Ovary (tissue), 9 donors: Measurements from ENCODE around the gene FTL. TPM values are rescaled to one million over a fixed set of nuclear protein-coding genes. Genes with fewer than 3 reads are reported as not detected.

ENCODE experiments used
- DNase-seq, 5 donors: peaks; one replicate each; pipeline ENCODE4 v3.0.0-alpha.2; 2019 to 2020
- H3K27ac ChIP-seq, 2 donors: fragments of 200-600 bp; one replicate each; pipeline versions ENCODE4 v1.5.1 to v1.8.0; 2019 to 2022
- H3K27me3 ChIP-seq: fragments of 200-600 bp; one replicate; pipeline ENCODE4 v1.8.0; 2022
- H3K36me3 ChIP-seq: fragments of 200-600 bp; sonication (generic); one replicate; pipeline ENCODE4 v1.5.1; 2019
- H3K4me1 ChIP-seq: one replicate; pipeline ENCODE4 v1.8.1; 2013; ENCODE audit warnings: mild to moderate bottlenecking, moderate library complexity; ENCODE audit not compliant: insufficient read depth
- H3K4me3 ChIP-seq: fragments of 200-600 bp; sonication (generic); one replicate; pipeline ENCODE4 v1.5.1; 2017
- H3K9me3 ChIP-seq, 2 donors: fragments of 200-600 bp in 1 of 2; sonication (generic) in 1 of 2; one replicate each; pipeline versions ENCODE4 v1.5.1 to v1.8.1; 2013 to 2019; ENCODE audit warnings: mild to moderate bottlenecking in 1 of 2, moderate library complexity in 1 of 2
- CTCF ChIP-seq, 3 donors: fragments of 450-650 bp in 2 of 3; fragments of 200-600 bp in 1 of 3; IDR thresholded peaks; one replicate each; pipeline versions ENCODE4 v1.5.1 to v1.8.0; 2016 to 2022; ENCODE audit warnings: antibody characterized with exemption in 3 of 3, mild to moderate bottlenecking in 1 of 3
- EP300 ChIP-seq: sonication (generic); formaldehyde crosslinking; IDR thresholded peaks from one replicate; pipeline ENCODE4 v1.6.1; 2017; ENCODE audit warnings: antibody characterized with exemption
- POLR2A ChIP-seq: fragments of 450-650 bp; IDR thresholded peaks from one replicate; pipeline ENCODE4 v1.6.1; 2017; ENCODE audit warnings: antibody characterized with exemption, mild to moderate bottlenecking, moderate library complexity
- WGBS, 3 donors: extraction: QIAGEN DNeasy Blood & Tissue Kit in 1 of 3; methylation state at CpG; one replicate each; pipeline versions ENCODE4 v1.1.5 to v1.1.7; 2013 to 2017; 5-methylcytosine and 5-hydroxymethylcytosine counted together
- intact Hi-C, 4 donors: fragments of 100-400 bp; cut with DNase I; formaldehyde crosslinking; loops; one replicate each; pipeline versions ENCODE4 v1.11.0 to v1.15.1; 2022 to 2023
- microRNA-seq, 3 donors: library from miRNA; unstranded; fragments of <30 nt; microRNA quantifications; one replicate each; pipeline versions ENCODE4 to v1.2.0, GENCODE V29; 2019 to 2020
- polyA plus RNA-seq, 2 donors: library from polyadenylated mRNA; stranded (reverse); fragments of 200-250 nt in 1 of 2; fragments of 350-450 nt in 1 of 2; fragmentation: Illumina TruSeq in 1 of 2; extraction: RNeasy Lipid Tissue Mini Kit (QIAGEN cat#74804) in 1 of 2; gene quantifications; one replicate each; pipeline ENCODE4 v1.2.3, GENCODE V29; 2013 to 2014
- small RNA-seq: library from RNA; depleted of rRNA; stranded (forward); fragments of <200 nt; gene quantifications from one replicate; pipeline ENCODE3, GENCODE V24; 2016
- total RNA-seq, 7 donors: library from RNA; depleted of rRNA in 2 of 7; stranded (reverse); fragments of >200 nt in 2 of 7; fragmentation: NEBNext Ultra II Directional in 3 of 7; extraction: Animal tissue kit (Norgen Biotek cat#: 25700) in 3 of 7; gene quantifications; one replicate each; pipeline versions ENCODE4 v1.1.0 to v1.2.4, GENCODE V29; 2016 to 2023
- donor health status: DM: no; HTN: no; CAD: no; lungs with moderate emphysema.
- donor health status: DM: no; HTN: no; CAD: no.
- donor health status: Bipolar disorder and iron deficiency.
- donor health status: DM: yes; HTN: yes; CAD: no.
- donor health status: DM: no; HTN: no; CAD: no.
- donor health status: DM: yes; HTN: yes; CAD: no.

Gene FTL
- total and polyA plus RNA-seq, 9 donors = 1,608 to 3,617 (median 2,643) TPM

GRCh38 chr19:49014123-49014869 lies 49.2 kb downstream of the FTL start:
- Histone ChIP-seq H3K9me3 (no peaks in the 10 kb centered on the region), H3K4me1 (peaks cover 6% of the 10 kb centered on the region), H3K27me3 (no peaks in the 10 kb centered on the region), H3K36me3 (no peaks in the 10 kb centered on the region), H3K27ac (no peak overlapping the region), H3K4me3 (no peak overlapping the region)
- intact Hi-C loops = no loop called here
- no peak for DNase-seq
- TF ChIP-seq POLR2A (no peak), CTCF (IDR thresholded peaks at IDR 0.05) (no peak), EP300 (no peak)
- WGBS, 3 donors = 88 to 92% (median 91%) methylated on average over 32 of the region's 32 CpGs

GRCh38 chr19:49014870-49015255 lies 49.8 kb downstream of the FTL start:
- intact Hi-C loops = no loop called here
- Histone ChIP-seq H3K4me1 (peaks cover 7% of the 10 kb centered on the region), H3K27me3 (no peaks in the 10 kb centered on the region), H3K36me3 (no peaks in the 10 kb centered on the region), H3K4me3 (no peak overlapping the region), H3K27ac (no peak overlapping the region), H3K9me3 (no peaks in the 10 kb centered on the region)
- no peak for TF ChIP-seq POLR2A
- no peak for TF ChIP-seq CTCF (IDR thresholded peaks at IDR 0.05)
- TF ChIP-seq EP300 = no peak
- WGBS, 3 donors = 87 to 91% (median 88%) methylated on average over 18 of the region's 18 CpGs
- DNase-seq = no peak

- Histone ChIP-seq H3K4me1 (peaks cover 7% of the 10 kb centered on the region), H3K4me3 (no peak overlapping the region), H3K9me3 (no peaks in the 10 kb centered on the region), H3K36me3 (no peaks in the 10 kb centered on the region), H3K27ac (no peak overlapping the region), H3K27me3 (no peaks in the 10 kb centered on the region)
- intact Hi-C loops = no loop called here
- no peak for TF ChIP-seq CTCF (IDR thresholded peaks at IDR 0.05)
- no peak for TF ChIP-seq POLR2A
- TF ChIP-seq EP300 = no peak
- WGBS, 3 donors = 85 to 90% (median 90%) methylated on average over 23 to 28 of the region's 29 CpGs
- DNase-seq = no peak
These were observed 51.1 kb downstream of the FTL start for GRCh38 chr19:49016067-49016839.

Small RNA genes within 50 kb of the gene (microRNA-seq; reads per million reads assigned to microRNA genes)
- 0 to 0.16 (median 0) reads per million in 3 donors for gene MIR6798

Small RNA genes within 50 kb of the gene (small RNA-seq; reads per million reads assigned to genes)
- not detected for gene AC026803.1
- gene MIR6798 = not detected

Other genes starting within 250 kb of the FTL start
- gene MAMSTR, start 245.6 kb upstream of the FTL start, total RNA-seq = 10 to 100 TPM in 5 of 7 donors, 1 to 10 TPM in 2; 1.3 to 17.1 (median 11.2) TPM
- 1 to 10 TPM; 3.7 to 5.7 TPM for gene MAMSTR, start 245.6 kb upstream of the FTL start, polyA plus RNA-seq
- 10 to 100 TPM in 5 of 7 donors, 1 to 10 TPM in 2; 4.9 to 25.9 (median 14.2) TPM for gene RASIP1, start 224.7 kb upstream of the FTL start, total RNA-seq
- gene RASIP1, start 224.7 kb upstream of the FTL start, polyA plus RNA-seq = 10 to 100 TPM in 1 of 2 donors, 1 to 10 TPM in 1; 4.1 to 18.4 TPM
- under 1 TPM in 2 of 7 donors, not detected in 5; 0.11 to 0.67 TPM for gene IZUMO1, start 218.4 kb upstream of the FTL start, total RNA-seq
- under 1 TPM; 0.08 to 0.13 TPM for gene IZUMO1, start 218.4 kb upstream of the FTL start, polyA plus RNA-seq
- gene FUT1, start 212.7 kb upstream of the FTL start, total RNA-seq = 1 to 10 TPM in 3 of 7 donors, under 1 TPM in 4; 0.48 to 4.0 (median 0.87) TPM
- 1 to 10 TPM; 1.3 to 1.4 TPM for gene FUT1, start 212.7 kb upstream of the FTL start, polyA plus RNA-seq
- not detected for gene FGF21, start 209.8 kb upstream of the FTL start, total RNA-seq
- not detected for gene FGF21, start 209.8 kb upstream of the FTL start, polyA plus RNA-seq
- gene BCAT2, start 154.3 kb upstream of the FTL start, total RNA-seq = 10 to 100 TPM; 29.1 to 73.6 (median 55.5) TPM
- gene BCAT2, start 154.3 kb upstream of the FTL start, polyA plus RNA-seq = 10 to 100 TPM in 1 of 2 donors, 1 to 10 TPM in 1; 7.8 to 70.5 TPM
- gene HSD17B14, start 128.8 kb upstream of the FTL start, total RNA-seq = 10 to 100 TPM; 22.9 to 82.8 (median 46.1) TPM
- 10 to 100 TPM; 10.6 to 78.7 TPM for gene HSD17B14, start 128.8 kb upstream of the FTL start, polyA plus RNA-seq
- 10 to 100 TPM; 18.3 to 96.5 (median 52.7) TPM for gene PLEKHA4, start 96.7 kb upstream of the FTL start, total RNA-seq
- gene PLEKHA4, start 96.7 kb upstream of the FTL start, polyA plus RNA-seq = 10 to 100 TPM; 18.8 to 50.9 TPM
- 100 to 1,000 TPM in 1 of 7 donors, 10 to 100 TPM in 6; 22.8 to 156 (median 40.1) TPM for gene PPP1R15A, start 92.9 kb upstream of the FTL start, total RNA-seq
- 10 to 100 TPM; 63.2 to 66.2 TPM for gene PPP1R15A, start 92.9 kb upstream of the FTL start, polyA plus RNA-seq
- gene TULP2, start 66.6 kb upstream of the FTL start, total RNA-seq = 1 to 10 TPM in 5 of 7 donors, not detected in 2; 1.8 to 3.3 (median 2.5) TPM
- under 1 TPM; 0.35 to 0.40 TPM for gene TULP2, start 66.6 kb upstream of the FTL start, polyA plus RNA-seq
- gene NUCB1, start 65.0 kb upstream of the FTL start, total RNA-seq = 100 to 1,000 TPM; 128 to 249 (median 189) TPM
- gene NUCB1, start 65.0 kb upstream of the FTL start, polyA plus RNA-seq = 100 to 1,000 TPM; 141 to 230 TPM
- under 1 TPM in 4 of 7 donors, not detected in 3; 0.28 to 0.78 (median 0.68) TPM for gene DHDH, start 31.6 kb upstream of the FTL start, total RNA-seq
- under 1 TPM in 1 of 2 donors, not detected in 1; 0.52 TPM for gene DHDH, start 31.6 kb upstream of the FTL start, polyA plus RNA-seq
- gene BAX, start 10.4 kb upstream of the FTL start, total RNA-seq = 10 to 100 TPM; 10.6 to 57.7 (median 45.9) TPM
- gene BAX, start 10.4 kb upstream of the FTL start, polyA plus RNA-seq = 10 to 100 TPM; 14.6 to 48.1 TPM
- 10 to 100 TPM; 16.3 to 33.6 (median 29.0) TPM for gene GYS1, start 28.0 kb downstream of the FTL start, total RNA-seq
- 10 to 100 TPM; 17.0 to 32.5 TPM for gene GYS1, start 28.0 kb downstream of the FTL start, polyA plus RNA-seq
- gene RUVBL2, start 28.6 kb downstream of the FTL start, total RNA-seq = 100 to 1,000 TPM in 1 of 7 donors, 10 to 100 TPM in 6; 44.8 to 101 (median 56.6) TPM
- gene RUVBL2, start 28.6 kb downstream of the FTL start, polyA plus RNA-seq = 10 to 100 TPM; 11.4 to 53.1 TPM
- not detected for gene LHB, start 51.8 kb downstream of the FTL start, total RNA-seq
- gene LHB, start 51.8 kb downstream of the FTL start, polyA plus RNA-seq = not detected
- gene CGB3, start 59.0 kb downstream of the FTL start, total RNA-seq = not detected
- not detected for gene CGB3, start 59.0 kb downstream of the FTL start, polyA plus RNA-seq
- not detected for gene CGB2, start 66.6 kb downstream of the FTL start, total RNA-seq
- gene CGB2, start 66.6 kb downstream of the FTL start, polyA plus RNA-seq = not detected
- not detected for gene CGB1, start 71.6 kb downstream of the FTL start, total RNA-seq
- not detected for gene CGB1, start 71.6 kb downstream of the FTL start, polyA plus RNA-seq
- not detected for gene CGB5, start 78.5 kb downstream of the FTL start, total RNA-seq
- gene CGB5, start 78.5 kb downstream of the FTL start, polyA plus RNA-seq = not detected
- under 1 TPM in 1 of 7 donors, not detected in 6; 0.46 TPM for gene CGB8, start 83.8 kb downstream of the FTL start, total RNA-seq
- gene CGB8, start 83.8 kb downstream of the FTL start, polyA plus RNA-seq = not detected
- gene CGB7, start 92.4 kb downstream of the FTL start, total RNA-seq = not detected
- under 1 TPM in 1 of 2 donors, not detected in 1; 0.15 TPM for gene CGB7, start 92.4 kb downstream of the FTL start, polyA plus RNA-seq
- gene NTF4, start 99.5 kb downstream of the FTL start, total RNA-seq = under 1 TPM in 3 of 7 donors, not detected in 4; 0.23 to 0.46 (median 0.27) TPM
- under 1 TPM in 1 of 2 donors, not detected in 1; 0.13 TPM for gene NTF4, start 99.5 kb downstream of the FTL start, polyA plus RNA-seq
- gene KCNA7, start 107.4 kb downstream of the FTL start, total RNA-seq = not detected
- gene KCNA7, start 107.4 kb downstream of the FTL start, polyA plus RNA-seq = not detected
- 100 to 1,000 TPM; 181 to 284 (median 252) TPM for gene SNRNP70, start 120.1 kb downstream of the FTL start, total RNA-seq
- 100 to 1,000 TPM; 133 to 366 TPM for gene SNRNP70, start 120.1 kb downstream of the FTL start, polyA plus RNA-seq
- 1 to 10 TPM; 6.6 to 9.8 (median 8.5) TPM for gene LIN7B, start 149.1 kb downstream of the FTL start, total RNA-seq
- gene LIN7B, start 149.1 kb downstream of the FTL start, polyA plus RNA-seq = 1 to 10 TPM in 1 of 2 donors, under 1 TPM in 1; 0.82 to 8.9 TPM
- gene C19orf73, start 153.8 kb downstream of the FTL start, total RNA-seq = 1 to 10 TPM in 1 of 7 donors, under 1 TPM in 3, not detected in 3; 0.45 to 1.5 (median 0.46) TPM
- gene C19orf73, start 153.8 kb downstream of the FTL start, polyA plus RNA-seq = under 1 TPM in 1 of 2 donors, not detected in 1; 0.42 TPM
- gene PPFIA3, start 154.2 kb downstream of the FTL start, total RNA-seq = 1 to 10 TPM in 6 of 7 donors, under 1 TPM in 1; 0.72 to 6.1 (median 3.2) TPM
- gene PPFIA3, start 154.2 kb downstream of the FTL start, polyA plus RNA-seq = 1 to 10 TPM in 1 of 2 donors, under 1 TPM in 1; 0.55 to 5.8 TPM
- gene HRC, start 190.1 kb downstream of the FTL start, total RNA-seq = 1 to 10 TPM in 5 of 7 donors, under 1 TPM in 2; 0.36 to 3.0 (median 2.1) TPM
- gene HRC, start 190.1 kb downstream of the FTL start, polyA plus RNA-seq = 10 to 100 TPM in 1 of 2 donors, 1 to 10 TPM in 1; 4.0 to 10.5 TPM
- gene TRPM4, start 192.5 kb downstream of the FTL start, total RNA-seq = 10 to 100 TPM in 2 of 7 donors, 1 to 10 TPM in 5; 1.2 to 12.2 (median 8.2) TPM
- gene TRPM4, start 192.5 kb downstream of the FTL start, polyA plus RNA-seq = 1 to 10 TPM; 1.1 to 5.1 TPM